ENCODE data around the gene HIC2.
"Not testable (repeated sequence)": the region's sequence is repeated elsewhere in the genome, so short reads cannot be mapped to it uniquely, and the experiment has no call there.

The HIC2 gene

GRCh38 chr22:21417227-21417746 lies at the start of gene HIC2:
HIC2 (plus strand) TSS chr22:21417371; CDS start chr22:21442832, 25,461 bp downstream.
- not testable (repeated sequence) for DNase-seq

- not testable (repeated sequence) for DNase-seq
Observed at GRCh38 chr22:21368603-21369310, 48.4 kb upstream of the HIC2 start.

GRCh38 chr22:21375880-21376279 lies 41.3 kb upstream of the HIC2 start:
- not testable (repeated sequence) for DNase-seq

- not testable (repeated sequence) for DNase-seq
Observed at GRCh38 chr22:21383701-21384467, 33.3 kb upstream of the HIC2 start, which contains the start of gene RIMBP3B. RIMBP3B (plus strand) TSS chr22:21383751; CDS start chr22:21383859, 108 bp downstream.

GRCh38 chr22:21384468-21385357 lies 32.5 kb upstream of the HIC2 start:
- not testable (repeated sequence) for DNase-seq

GRCh38 chr22:21389480-21389879 lies 27.7 kb upstream of the HIC2 start:
- DNase-seq, result not testable (repeated sequence)

- DNase-seq, result not testable (repeated sequence)
Observed at GRCh38 chr22:21390013-21390412, 27.2 kb upstream of the HIC2 start.

- not testable (repeated sequence) for DNase-seq
Observed at GRCh38 chr22:21394613-21395012, 22.6 kb upstream of the HIC2 start.

- DNase-seq, result not testable (repeated sequence)
Observed at GRCh38 chr22:21401197-21401969, 15.8 kb upstream of the HIC2 start.

GRCh38 chr22:21402763-21403314 lies 14.3 kb upstream of the HIC2 start:
- not testable (repeated sequence) for DNase-seq

GRCh38 chr22:21407139-21407538 lies 10.0 kb upstream of the HIC2 start:
- DNase-seq, result not testable (repeated sequence)

- not testable (repeated sequence) for DNase-seq
Observed at GRCh38 chr22:21407792-21408191, 9.4 kb upstream of the HIC2 start.

GRCh38 chr22:21416375-21416774 lies 796 bp upstream of the HIC2 start:
- not testable (repeated sequence) for DNase-seq

GRCh38 chr22:21417853-21418252 lies 682 bp downstream of the HIC2 start:
- not testable (repeated sequence) for DNase-seq

- DNase-seq, result not testable (repeated sequence)
Observed at GRCh38 chr22:21418974-21419638, 1.9 kb downstream of the HIC2 start.

GRCh38 chr22:21420180-21420763 lies 3.1 kb downstream of the HIC2 start:
- not testable (repeated sequence) for DNase-seq

- not testable (repeated sequence) for DNase-seq
Observed at GRCh38 chr22:21424084-21424709, 7.0 kb downstream of the HIC2 start.

- not testable (repeated sequence) for DNase-seq
Observed at GRCh38 chr22:21434378-21435233, 17.4 kb downstream of the HIC2 start.

All from NCI-H1417 (cell line).